Glutamatergic neuron (in vitro differentiated cells): ENCODE results near the gene ZSCAN5A. TPM values are rescaled to one million over a fixed set of nuclear protein-coding genes. Genes with fewer than 3 reads are reported as not detected.
"Not testable (repeated sequence)": the region's sequence is repeated elsewhere in the genome, so short reads cannot be mapped to it uniquely, and the experiment has no call there.

Source experiments
- DNase-seq: peaks from one replicate; pipeline ENCODE4 v3.0.0; 2022
- H3K27ac Mint-ChIP-seq: one replicate; pipeline ENCODE4 v1.8.0; 2020; ENCODE audit warnings: mild to moderate bottlenecking, mixed read lengths, inconsistent platforms; ENCODE audit not compliant: unreplicated experiment
- H3K27me3 Mint-ChIP-seq: one replicate; pipeline ENCODE4 v1.8.0; 2020; ENCODE audit warnings: mild to moderate bottlenecking, moderate library complexity, mixed read lengths, inconsistent platforms; ENCODE audit not compliant: unreplicated experiment
- H3K36me3 Mint-ChIP-seq: one replicate; pipeline ENCODE4 v1.8.0; 2020; ENCODE audit warnings: mild to moderate bottlenecking, mixed read lengths, inconsistent platforms; ENCODE audit not compliant: unreplicated experiment
- H3K4me1 Mint-ChIP-seq: one replicate; pipeline ENCODE4 v1.8.0; 2020; ENCODE audit warnings: mild to moderate bottlenecking, low read depth, mixed read lengths, inconsistent platforms; ENCODE audit not compliant: unreplicated experiment
- H3K4me3 Mint-ChIP-seq: one replicate; pipeline ENCODE4 v1.8.0; 2020; ENCODE audit warnings: mild to moderate bottlenecking, mixed read lengths, inconsistent platforms; ENCODE audit not compliant: unreplicated experiment
- H3K9me3 Mint-ChIP-seq: one replicate; pipeline ENCODE4 v1.8.0; 2020; ENCODE audit warnings: mild to moderate bottlenecking, moderate library complexity, mixed read lengths, inconsistent platforms; ENCODE audit not compliant: unreplicated experiment
- CTCF ChIP-seq: fragments of 200-600 bp; sonication (generic); IDR thresholded peaks from one replicate; pipeline ENCODE4 v1.5.0; 2021; ENCODE audit not compliant: partially characterized antibody, unreplicated experiment
- total RNA-seq: library from RNA; stranded (reverse); fragmentation: NEBNext Ultra II Directional; extraction: Animal tissue kit (Norgen Biotek cat#: 25700); gene quantifications from one replicate; pipeline ENCODE4 v1.2.1, GENCODE V29; 2021; ENCODE audit not compliant: unreplicated experiment

Gene ZSCAN5A
- total RNA-seq, 1 donor from 2014 or later: 13.1 TPM

- H3K27ac Mint-ChIP-seq: no peak overlapping the region
- no peaks in the 10 kb centered on the region for H3K4me1 Mint-ChIP-seq
- DNase-seq: no peak
- TF ChIP-seq CTCF: no peak
- H3K4me3 Mint-ChIP-seq: no peak overlapping the region
- peaks cover 16% of the 10 kb centered on the region for H3K36me3 Mint-ChIP-seq
- peaks cover 2% of the 10 kb centered on the region for H3K27me3 Mint-ChIP-seq
- H3K9me3 Mint-ChIP-seq: peaks cover 2% of the 10 kb centered on the region
Observed at GRCh38 chr19:56222901-56223300, 91.7 kb downstream of the ZSCAN5A start.

- Mint-ChIP-seq H3K27ac (no peak overlapping the region), H3K27me3 (peaks cover 2% of the 10 kb centered on the region), H3K4me3 (no peak overlapping the region), H3K4me1 (peaks cover 2% of the 10 kb centered on the region), H3K9me3 (peaks cover 3% of the 10 kb centered on the region), H3K36me3 (peaks cover 16% of the 10 kb centered on the region)
- TF ChIP-seq CTCF: no peak
- no peak for DNase-seq
Observed at GRCh38 chr19:56221851-56222250, 92.8 kb downstream of the ZSCAN5A start.

- not testable (repeated sequence) for H3K27me3 Mint-ChIP-seq, H3K4me3 Mint-ChIP-seq, H3K4me1 Mint-ChIP-seq, DNase-seq, H3K9me3 Mint-ChIP-seq, H3K27ac Mint-ChIP-seq
- peaks cover 16% of the 10 kb centered on the region for H3K36me3 Mint-ChIP-seq
- peak; percentile 36 for TF ChIP-seq CTCF
Observed at GRCh38 chr19:56221442-56221841, 93.2 kb downstream of the ZSCAN5A start.

- no peak for TF ChIP-seq CTCF
- H3K36me3 Mint-ChIP-seq: peaks cover 16% of the 10 kb centered on the region
- peaks cover 2% of the 10 kb centered on the region for H3K4me1 Mint-ChIP-seq
- H3K27me3 Mint-ChIP-seq: peaks cover 4% of the 10 kb centered on the region
- peaks cover 3% of the 10 kb centered on the region for H3K9me3 Mint-ChIP-seq
- no peak overlapping the region for H3K27ac Mint-ChIP-seq
- H3K4me3 Mint-ChIP-seq: no peak overlapping the region
- no peak for DNase-seq
Observed at GRCh38 chr19:56218961-56219360, 95.7 kb downstream of the ZSCAN5A start.

- H3K27me3 Mint-ChIP-seq: peaks cover 2% of the 10 kb centered on the region
- peaks cover 3% of the 10 kb centered on the region for H3K9me3 Mint-ChIP-seq
- H3K27ac Mint-ChIP-seq: no peak overlapping the region
Observed at GRCh38 chr19:56217039-56217949, 97.3 kb downstream of the ZSCAN5A start.

More at GRCh38 chr19:56217039-56217949, 97.3 kb downstream of the ZSCAN5A start:
- peak; percentile 47 for DNase-seq
- peak overlapping the region; percentile 58 for H3K4me3 Mint-ChIP-seq
- peaks cover 4% of the 10 kb centered on the region for H3K36me3 Mint-ChIP-seq
- TF ChIP-seq CTCF: no peak
- peaks cover 2% of the 10 kb centered on the region for H3K4me1 Mint-ChIP-seq
